GM04504 (cell line): Measurements from ENCODE around the gene RGS8.
"Not testable (repeated sequence)": the region's sequence is repeated elsewhere in the genome, so short reads cannot be mapped to it uniquely, and the experiment has no call there.

Experiments used
- DNase-seq: peaks from one replicate; pipeline ENCODE4 v3.0.0-alpha.2; 2012; ENCODE audit warnings: low read depth

Gene RGS8

DNA sequence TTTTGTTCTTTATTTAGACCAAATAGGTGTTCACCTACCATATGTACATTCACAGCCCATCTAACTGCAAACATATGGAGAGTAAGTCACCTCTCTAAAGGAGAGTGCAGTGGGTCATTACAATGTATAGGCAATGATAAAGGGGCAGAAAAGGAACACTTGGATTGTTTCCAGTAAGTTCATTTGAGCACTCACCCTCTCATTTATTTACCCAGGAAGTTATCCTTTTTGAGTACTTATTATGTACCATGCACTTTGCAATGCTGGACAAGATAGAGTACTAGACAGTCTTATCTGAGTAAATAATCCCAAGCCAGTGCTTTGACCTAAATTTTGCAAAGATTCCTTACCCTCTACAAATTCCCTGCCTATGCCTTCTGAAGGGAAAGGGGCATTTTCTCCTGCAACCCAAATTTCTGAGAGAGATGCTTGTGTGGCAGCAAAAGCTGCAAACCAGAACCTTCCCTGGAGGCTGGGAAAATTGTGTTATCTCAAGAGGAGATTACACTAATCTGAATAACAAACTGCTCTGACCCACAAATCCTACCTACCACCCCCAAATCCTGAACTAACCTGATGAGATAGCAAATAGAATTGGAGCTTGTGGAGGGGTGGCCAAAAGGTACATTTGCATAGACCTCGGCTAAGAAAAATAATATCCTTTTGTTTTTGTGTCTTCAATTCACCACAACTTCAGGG lies 18.6 kb upstream of the RGS8 start:
- no peak for DNase-seq

DNA sequence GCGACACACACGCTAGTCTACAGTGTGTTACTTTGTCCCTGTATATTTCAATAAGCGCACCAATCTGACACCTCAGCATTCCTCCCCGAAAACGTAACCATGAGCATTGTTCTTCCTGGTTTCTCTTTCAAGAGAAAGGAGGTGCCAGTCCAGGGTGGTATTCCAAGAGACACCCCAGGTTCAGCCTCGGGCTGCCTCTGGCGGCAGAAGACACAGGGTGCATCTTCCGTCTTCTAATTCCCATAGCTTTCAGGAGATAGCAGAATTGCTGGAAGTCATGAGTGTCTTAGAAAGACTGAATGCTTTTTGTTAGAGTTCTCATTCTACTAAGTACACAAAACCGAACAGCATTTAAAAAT lies 15.9 kb upstream of the RGS8 start:
- no peak for DNase-seq

DNA sequence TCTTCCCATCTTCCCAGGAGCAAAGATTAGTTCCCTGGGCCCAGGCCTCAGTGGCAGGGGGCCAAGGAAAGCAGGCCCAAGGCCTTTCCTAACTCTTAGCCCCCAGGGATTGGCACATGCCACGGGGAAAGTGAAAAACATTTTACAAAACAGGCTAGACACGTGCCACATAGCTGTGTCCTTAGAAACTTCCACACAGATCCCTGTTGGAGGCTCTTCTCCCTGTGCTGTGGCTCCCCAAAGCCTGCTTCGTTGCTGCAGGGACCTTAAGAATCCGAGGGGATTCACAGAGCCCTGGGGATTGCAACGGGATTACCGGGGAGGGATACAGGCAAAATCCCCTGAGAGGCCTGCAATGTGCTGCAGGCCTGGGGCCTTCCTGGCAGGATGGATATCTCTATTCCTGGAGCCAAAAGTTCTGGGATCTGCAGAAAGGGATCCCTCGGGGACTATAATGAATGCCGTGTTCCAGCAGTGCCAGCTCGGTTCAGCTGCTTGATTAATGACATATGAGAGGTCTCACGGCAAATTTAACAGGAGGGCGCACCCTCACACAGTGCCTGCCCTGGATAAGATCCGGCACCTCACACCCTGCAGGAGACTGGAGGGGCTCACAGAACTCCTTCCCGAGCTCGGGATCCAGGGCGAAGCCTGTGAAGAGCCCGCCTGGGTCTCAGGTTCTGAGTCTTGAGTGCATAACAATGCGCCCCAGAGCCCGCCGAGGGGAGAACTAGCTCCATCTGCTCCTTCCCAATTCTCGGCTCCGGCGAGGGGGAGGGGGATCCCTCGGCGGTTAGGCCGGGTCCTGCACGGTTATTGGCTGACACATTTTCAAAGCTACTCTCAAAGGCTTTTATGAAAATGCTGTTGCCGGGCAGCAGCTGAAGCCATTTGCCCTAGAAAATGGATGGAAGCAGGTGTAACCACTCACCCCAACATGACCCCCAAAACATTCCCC lies 15.3 kb upstream of the RGS8 start:
- no peak for DNase-seq

DNA sequence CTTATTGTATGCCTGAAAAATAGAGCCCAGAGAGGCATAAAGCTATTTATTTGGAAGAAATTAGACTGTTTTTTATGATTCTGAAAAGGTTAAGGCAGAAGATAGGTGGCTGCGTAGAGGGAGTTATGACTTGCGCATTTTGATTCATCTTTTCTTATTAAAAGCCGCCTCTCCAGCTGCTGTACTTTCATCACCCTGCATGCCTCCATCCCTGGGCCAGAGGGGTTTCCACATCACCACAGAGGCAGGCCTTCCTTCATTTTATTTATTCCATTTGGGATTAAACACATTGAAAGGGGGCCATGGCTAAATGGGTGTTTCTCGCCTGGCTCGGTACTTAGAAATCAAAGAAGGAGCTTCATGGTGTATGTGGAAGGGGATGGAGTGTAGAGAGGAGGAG lies 14.6 kb upstream of the RGS8 start:
- no peak for DNase-seq

DNA sequence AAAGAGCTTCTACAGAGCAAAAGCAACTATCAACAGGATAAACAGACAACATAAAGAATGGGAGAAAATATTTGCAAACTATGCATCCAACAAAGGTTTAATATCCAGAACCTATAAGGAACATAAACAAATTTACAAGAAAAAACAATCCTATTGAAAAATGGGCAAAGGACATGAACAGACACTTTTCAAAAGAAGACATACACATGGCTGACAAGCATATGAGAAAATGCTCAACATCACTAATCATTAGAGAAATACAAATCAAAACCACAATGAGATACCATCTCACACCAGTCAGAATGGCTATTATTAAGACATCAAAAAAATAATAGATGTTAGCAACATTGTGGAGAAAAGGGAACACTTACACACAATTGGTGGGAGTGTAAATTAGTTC lies 8.8 kb upstream of the RGS8 start:
- not testable (repeated sequence) for DNase-seq

DNA sequence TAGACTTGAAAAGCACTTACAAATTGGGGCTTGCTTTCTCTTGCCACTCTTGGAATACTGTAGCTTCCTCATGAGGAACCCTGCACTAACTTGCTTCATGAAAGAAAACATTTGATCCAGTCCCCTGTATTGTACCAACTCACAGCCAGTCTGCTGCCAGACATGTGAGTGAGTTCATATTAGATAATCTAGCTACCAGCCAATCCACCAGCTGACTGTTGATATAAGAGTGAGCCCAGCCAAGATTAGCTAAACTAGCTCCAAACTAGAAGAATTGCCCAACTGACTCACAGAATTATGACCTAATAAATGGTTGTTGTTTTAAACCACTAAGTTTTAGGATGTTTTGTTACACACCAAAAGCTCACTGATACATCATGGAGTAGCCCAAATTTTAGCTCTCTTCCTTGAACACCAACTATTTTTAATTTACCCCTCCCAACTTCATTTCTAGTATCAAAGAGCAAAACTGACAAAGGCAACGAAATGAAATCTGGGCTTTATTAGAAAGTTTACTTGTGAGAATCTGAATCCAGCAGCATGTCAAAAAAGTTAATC lies 6.6 kb upstream of the RGS8 start:
- no peak for DNase-seq

DNA sequence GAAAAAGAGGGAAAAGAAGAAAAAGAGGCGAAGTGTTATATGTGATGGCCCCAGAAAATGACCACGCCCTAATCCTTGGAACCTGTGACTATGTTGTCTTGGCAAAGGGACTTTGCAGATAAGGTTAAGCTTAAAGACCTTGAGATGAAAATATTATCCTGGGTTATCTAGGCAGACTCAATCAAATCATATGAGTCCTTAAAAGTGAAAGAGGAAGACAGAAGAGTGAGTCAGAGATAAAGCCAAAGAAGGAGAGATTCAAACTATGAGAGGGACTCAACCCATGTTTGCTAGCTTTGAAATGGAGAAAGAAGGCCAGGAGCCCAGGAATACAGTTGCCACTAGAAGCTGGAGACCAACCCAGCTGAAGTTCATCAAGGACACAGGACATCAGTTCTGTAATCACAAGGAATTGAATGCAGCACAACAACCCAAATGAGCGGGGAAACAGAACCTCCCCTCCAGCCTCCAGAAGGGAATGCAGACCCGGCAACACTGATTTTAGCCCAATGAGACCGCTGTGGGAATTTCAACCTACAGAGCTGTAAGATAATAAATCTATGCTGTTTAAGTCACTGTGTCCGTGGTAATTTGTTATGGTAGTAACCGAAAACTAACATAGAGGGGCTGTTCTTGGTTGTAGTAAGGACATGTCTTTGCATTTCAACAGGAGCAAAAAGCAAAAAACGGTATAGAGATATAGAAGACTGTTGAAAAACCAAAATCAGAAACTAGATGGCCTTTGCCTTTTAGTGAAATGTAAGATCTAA lies 4.2 kb upstream of the RGS8 start:
- DNase-seq: no peak

DNA sequence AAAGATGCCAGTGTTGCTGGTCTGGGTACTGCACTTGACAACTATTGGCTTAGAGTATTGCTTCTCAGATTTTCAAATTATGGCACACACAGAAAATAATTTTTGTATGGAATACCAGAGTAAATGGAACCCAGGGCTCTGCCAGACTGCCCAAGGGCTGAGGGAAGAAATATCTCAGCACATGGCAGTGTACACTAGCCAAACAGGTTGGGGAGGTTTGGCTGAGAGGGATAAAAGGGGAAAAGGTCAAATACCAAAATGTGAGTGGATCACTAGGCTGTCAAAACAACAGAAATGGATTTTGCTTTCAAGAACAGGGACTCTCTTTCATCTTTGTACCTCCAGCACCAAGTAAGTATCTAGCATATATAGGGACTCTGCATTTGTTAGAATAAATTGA lies 3.0 kb upstream of the RGS8 start:
- no peak for DNase-seq

DNA sequence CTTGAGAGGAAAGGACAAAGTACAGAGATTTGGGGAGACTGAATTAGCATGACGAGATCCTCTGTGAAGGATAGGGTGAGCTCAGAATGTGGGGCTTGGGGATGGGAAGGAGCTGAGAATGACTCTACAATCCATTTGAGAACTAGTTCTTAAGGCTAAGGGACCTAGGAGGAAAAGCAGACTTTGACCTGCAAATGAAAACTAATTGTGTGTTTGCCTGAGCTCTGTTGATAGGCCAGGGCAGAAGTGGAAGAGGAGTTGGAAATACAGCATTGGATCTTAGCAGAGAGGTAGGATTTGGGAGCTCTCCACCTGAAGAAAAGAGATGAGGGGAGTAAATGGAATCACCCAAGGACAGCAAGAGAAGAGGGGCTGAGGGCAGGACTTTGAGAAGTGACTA lies 2.1 kb upstream of the RGS8 start:
- no peak for DNase-seq

DNA sequence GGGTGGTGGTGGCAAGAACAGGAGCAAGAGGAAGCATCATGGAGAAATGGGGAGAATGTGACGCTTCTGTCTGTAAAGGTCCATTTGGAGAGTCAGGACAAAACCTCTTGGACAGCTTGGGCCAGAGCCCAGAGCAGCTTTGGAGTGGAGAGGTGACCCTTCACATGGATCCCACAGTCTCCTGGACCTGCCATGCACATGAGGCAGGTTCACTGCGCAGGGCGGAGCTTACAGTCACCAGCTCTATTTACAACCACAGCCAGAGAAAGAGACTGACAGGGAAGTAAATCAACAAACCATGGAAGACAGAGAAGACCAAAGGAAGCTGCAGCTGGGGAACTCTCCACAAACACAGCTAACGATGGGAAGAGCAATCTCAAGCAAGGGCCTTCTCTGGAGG lies 828 bp upstream of the RGS8 start:
- DNase-seq: no peak

DNA sequence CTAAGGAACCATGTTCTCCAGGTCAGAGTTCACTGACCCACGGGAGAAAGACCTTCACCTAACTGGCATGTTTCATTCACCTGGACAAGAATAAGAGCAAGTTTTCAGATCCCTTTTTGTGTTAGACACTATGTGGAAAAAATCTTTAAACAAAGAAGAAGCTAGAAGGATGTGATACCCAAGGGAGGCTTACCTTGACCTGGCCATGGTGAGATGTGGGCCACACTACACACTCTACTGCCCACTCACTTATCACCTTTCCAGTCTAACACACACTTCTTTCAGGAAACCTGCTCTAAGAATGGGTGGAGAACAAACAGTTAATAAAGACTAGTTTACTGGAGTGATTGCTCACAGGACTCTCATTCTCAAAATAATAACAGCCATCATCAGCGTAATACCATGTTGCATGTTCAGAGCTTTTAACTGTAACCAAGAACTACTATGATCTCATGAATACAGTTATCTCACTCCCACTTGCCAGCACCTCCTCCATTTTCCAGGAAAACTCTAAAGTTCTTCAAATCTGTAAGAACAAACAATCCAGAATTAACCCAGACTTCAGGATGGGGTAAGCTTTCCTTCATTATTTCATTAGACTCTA lies 1.4 kb downstream of the RGS8 start:
- no peak for DNase-seq

DNA sequence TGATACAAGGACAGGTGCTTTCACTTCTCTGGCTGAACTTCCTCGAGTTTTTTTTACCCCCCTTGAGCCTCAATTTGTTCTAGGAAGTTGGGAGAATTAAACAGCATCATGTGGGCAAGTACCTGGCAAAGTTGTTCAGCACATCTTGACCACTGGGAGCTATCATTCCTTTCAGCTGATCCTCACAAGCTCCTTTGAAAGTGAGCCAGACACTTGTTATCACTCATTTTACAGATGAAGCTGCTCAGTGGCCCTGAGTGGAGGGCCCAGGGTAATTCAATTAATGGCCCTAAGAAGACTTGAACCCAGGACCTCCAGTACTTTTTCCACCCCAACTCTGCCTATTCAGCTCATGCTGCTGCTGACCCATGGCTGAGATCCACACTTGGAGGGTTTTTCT lies 2.0 kb downstream of the RGS8 start:
- no peak for DNase-seq

DNA sequence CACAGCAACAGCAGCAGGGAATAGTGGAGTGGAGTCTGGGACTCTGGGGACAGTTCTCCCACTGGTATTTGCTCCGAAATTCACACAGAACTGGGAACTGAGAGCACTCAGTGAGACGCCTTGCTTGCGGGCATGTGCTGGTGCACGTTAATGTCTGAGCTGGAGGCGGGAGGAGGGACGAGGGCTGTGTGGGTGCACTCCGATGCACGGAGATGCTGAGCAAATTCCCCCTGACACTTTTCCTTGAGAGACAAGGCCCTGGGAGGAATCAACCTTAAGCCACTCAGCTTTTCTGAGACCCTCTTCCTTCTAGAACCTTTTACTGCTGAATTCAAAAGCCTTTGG lies 2.8 kb downstream of the RGS8 start:
- no peak for DNase-seq

DNA sequence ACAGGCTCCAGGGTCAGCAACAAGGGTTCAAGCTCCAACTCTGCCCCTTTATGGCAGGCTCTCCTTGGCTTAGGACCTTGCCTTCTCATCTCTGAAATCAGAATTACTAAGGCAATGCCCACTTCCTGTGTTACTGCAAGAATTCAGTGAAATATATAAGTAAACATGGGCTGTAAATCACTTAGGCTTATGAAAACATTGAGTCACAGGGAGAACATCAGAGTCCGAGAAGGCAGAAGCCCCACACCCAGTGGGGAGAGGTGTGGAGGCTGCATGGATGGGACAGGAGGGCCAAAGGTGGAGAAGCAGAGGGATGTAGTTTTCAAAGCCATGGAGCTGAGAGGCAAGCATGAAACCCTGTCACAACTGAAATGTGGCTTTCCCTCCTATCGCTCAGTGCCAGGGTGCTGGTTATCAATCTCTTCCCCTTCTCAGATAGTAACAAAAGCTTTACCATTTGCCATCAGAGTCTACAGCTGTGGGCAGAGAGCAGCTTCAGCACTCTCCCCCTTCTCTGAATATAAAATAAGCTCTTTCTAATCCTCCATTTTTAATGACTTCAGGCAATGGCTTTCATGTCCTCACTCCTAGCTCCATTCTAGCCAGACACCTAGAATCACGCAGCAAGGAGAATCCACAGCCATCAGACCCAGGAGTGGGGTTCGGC lies 3.4 kb downstream of the RGS8 start:
- no peak for DNase-seq

DNA sequence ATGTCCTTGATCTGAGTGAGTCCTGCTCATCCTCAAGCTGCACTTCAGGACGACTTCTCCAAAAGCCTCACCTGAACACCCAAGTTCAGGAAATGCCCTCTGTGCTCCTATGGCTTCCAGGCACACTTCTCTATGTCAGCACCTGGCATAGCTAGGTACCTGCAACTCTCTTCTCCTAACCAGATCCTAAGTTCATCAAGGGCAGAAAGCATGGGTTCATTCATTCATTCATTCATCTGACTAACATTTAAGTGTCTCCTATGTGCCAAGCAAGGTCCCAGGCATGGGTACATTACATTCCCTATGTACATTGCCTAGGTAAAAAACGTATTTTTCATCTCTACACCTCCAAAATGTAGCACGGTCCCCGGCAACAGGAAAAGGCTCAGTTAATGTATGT lies 4.0 kb downstream of the RGS8 start:
- no peak for DNase-seq

DNA sequence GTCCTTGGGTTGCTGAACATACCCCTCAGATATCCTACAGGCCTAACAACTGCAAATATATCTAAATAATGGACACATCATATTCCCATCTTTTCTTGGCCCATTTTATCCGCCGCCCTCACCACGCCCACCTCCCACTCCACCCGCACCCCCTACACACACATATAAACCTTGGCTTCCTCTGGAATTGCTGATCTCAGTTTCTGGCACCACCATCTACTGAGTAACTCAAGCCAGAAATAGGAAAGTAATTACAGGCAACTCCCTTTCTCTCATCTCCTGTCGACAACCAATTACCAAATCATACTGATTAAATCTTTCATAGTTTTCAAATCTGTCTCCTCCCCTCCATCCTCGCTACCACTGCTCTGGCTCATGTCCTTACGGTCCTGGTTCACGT lies 4.7 kb downstream of the RGS8 start:
- no peak for DNase-seq

DNA sequence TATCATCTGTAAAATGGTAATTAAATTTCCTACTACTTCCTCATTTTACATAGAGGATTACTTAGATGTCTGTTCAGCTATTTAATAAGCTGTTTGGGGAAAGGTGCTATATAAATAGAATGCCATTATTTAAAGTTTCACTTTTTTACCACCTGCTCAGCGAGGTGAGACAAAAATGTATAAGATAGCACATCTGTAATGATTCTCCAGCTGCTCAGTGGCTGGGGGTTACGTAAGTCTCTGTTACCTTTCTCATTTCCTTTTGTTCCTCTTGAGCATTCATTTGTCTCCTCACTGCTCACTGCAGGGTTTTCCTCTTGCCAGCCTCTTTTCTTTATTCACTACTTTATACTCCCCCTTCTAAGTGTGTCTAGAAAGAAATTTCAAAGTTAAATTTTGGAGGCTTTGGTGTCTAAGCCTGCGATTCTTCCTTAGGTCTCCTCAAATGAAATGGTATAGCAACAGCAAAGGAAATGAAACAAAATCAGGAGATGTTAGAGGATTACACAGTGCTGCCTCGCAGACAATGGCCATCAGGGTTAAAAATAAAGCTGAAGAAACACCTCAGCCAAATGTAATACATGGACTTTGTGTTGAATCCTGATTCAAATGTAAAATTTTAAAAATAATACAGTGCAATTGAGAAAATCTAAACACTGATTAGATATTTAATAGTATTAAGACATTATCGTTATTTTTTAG lies 6.8 kb downstream of the RGS8 start:
- no peak for DNase-seq

DNA sequence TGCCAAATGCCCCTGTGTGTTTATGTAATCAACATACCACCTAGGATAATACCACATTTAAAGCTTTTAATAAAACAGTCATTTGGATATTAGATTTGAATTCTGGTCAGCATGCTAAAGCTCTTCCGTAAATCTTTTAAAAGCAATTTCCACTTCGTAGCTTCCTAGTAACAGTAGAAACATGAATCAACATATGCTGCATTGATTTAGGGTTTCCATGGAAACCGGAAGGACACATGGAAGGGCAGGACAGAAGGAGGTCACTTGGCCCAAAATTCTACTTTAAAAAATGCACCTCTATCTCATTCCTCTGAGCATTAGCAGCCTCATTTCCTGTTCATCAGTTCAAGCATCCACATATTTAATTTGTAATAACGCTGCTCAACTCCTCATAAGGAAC lies 8.1 kb downstream of the RGS8 start:
- no peak for DNase-seq

DNA sequence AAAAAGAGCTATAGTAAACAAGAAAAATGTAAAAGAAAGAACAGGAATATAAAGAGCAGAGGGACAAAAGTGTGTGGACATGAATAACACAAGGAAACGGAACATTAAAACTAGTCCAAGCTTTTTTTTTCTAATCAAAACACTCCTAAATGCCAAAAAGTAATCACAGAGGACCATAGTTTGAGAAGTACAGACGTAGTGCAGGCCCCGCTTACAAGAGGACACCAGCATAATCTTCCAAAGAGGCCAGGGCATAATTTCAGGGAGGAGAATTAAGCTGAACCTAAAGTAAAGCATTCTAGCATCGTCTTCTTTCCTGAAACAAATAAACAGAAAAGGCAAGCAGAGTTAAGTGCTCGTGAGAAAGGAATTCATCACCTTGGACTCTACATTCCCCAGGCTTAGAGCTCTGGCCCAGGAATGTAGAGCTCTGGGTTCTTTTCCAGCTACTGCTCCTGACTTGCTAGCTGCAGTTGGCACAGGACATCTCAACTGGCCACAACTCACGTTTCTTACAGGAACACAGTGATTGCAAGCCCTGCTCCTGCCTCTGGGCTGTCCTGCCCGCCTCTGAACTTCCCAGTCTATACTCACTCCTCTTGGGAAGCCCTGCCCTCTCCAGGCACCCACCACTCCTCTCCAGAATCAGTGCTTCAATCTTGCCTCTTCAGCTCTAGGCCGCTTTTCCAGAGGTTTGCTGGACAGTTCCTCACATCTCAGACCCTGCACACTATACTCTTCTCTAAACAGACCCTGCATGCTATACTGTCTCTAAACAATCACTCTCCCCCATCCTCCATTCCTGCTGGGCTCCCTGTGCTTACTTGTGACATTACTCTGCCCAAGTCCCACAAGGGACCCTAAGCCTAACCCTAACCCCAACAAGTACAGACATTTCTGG lies 9.8 kb downstream of the RGS8 start:
- DNase-seq: no peak

DNA sequence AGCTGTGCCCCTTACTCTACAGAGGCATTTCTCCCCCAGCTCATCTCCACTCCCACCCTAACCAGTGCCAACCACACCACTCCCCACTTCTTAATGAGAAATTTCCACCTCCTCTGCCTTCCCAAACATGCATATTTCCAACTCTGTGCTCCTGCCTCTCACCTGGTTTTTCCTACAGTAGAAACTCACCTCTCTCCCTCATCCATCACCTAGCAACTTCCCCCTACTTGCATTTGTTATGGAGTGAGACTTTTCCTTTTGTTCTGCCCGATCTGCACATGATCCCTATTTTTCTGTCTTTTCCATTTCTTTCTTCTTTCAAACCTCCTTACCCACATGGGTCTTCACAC lies 11.9 kb downstream of the RGS8 start:
- DNase-seq: no peak
